ENCODE measurements around the gene RCOR3. TPM values are rescaled to one million over a fixed set of nuclear protein-coding genes. Genes with fewer than 3 reads are reported as not detected.

The RCOR3 gene
- total RNA-seq, 1 experiment from 2014 or later = 15.6 TPM

Other genes starting within 250 kb of the RCOR3 start
- gene KCNH1, start 125.2 kb upstream of the RCOR3 start, total RNA-seq (2014; rRNA removed; shearing (Covaris generic)) = 1.3 and 1.6 TPM in 2 replicates
- gene TRAF5, start 67.5 kb downstream of the RCOR3 start, total RNA-seq (2014; rRNA removed; shearing (Covaris generic)) = 6.4 and 7.9 TPM in 2 replicates
- gene RD3, start 232.8 kb downstream of the RCOR3 start, total RNA-seq (2014; rRNA removed; shearing (Covaris generic)) = not detected in 2 replicates

Data from RPMI7951 (cell line).